GDM1 (cell line): ENCODE data around the gene RFC3.

Source experiments
- DNase-seq: peaks from one replicate; lab custom pipeline; 2025; lab: John Stamatoyannopoulos, UW

Gene RFC3

GRCh38 chr13:33868343-33868994, 50.5 kb downstream of the RFC3 start:
- DNase-seq: no peak

GRCh38 chr13:33869005-33869404, 51.1 kb downstream of the RFC3 start:
- DNase-seq: no peak

- DNase-seq: no peak
Measured at GRCh38 chr13:33870046-33870668, 52.2 kb downstream of the RFC3 start.

GRCh38 chr13:33871207-33872004, 53.5 kb downstream of the RFC3 start:
- DNase-seq: no peak

- no peak for DNase-seq
Measured at GRCh38 chr13:33872005-33872351, 54.0 kb downstream of the RFC3 start.

GRCh38 chr13:33873251-33873908, 55.4 kb downstream of the RFC3 start:
- DNase-seq: no peak

GRCh38 chr13:33874871-33875270, 56.9 kb downstream of the RFC3 start:
- no peak for DNase-seq

- DNase-seq: no peak
Measured at GRCh38 chr13:33875618-33876401, 57.9 kb downstream of the RFC3 start.

GRCh38 chr13:33876716-33877394, 58.9 kb downstream of the RFC3 start:
- no peak for DNase-seq

- no peak for DNase-seq
Measured at GRCh38 chr13:33879118-33879517, 61.2 kb downstream of the RFC3 start.

- DNase-seq: no peak
Measured at GRCh38 chr13:33882804-33883203, 64.9 kb downstream of the RFC3 start.

GRCh38 chr13:33884531-33885220, 66.7 kb downstream of the RFC3 start:
- DNase-seq: no peak
